Gastrocnemius medialis (tissue), 4 donors: Measurements from ENCODE around the gene CDHR3.

Experiments used
- CTCF ChIP-seq, 5 experiments: fragments of 450-650 bp in 3 of 5; fragments of 200-600 bp in 2 of 5; sonication (generic) in 2 of 5; IDR thresholded peaks in 4 of 5; conservative IDR thresholded peaks in 1 of 5; 1 replicate in 4 of 5; 2 replicates in 1 of 5; pipeline ENCODE4 v1.5.1; 2016 to 2019; ENCODE audit warnings: antibody characterized with exemption in 5 of 5, mild to moderate bottlenecking in 3 of 5, moderate library complexity in 3 of 5
- POLR2A ChIP-seq, 2 donors: fragments of 450-650 bp; IDR thresholded peaks; one replicate each; pipeline ENCODE4 v1.6.1; 2017; ENCODE audit warnings: antibody characterized with exemption in 2 of 2, mild to moderate bottlenecking in 2 of 2, moderate library complexity in 2 of 2

GRCh38 chr7:106073701-106074100, 110.6 kb downstream of the CDHR3 start:
- TF ChIP-seq POLR2A (IDR thresholded peaks at IDR 0.05) (no peak), CTCF (IDR thresholded peaks at IDR 0.05 in 4 of 5, conservative IDR thresholded peaks at IDR 0.05 in 1 of 5) (no peak)
